GM23338 (cell line): ENCODE results near the gene SLC16A5.
"Not testable (repeated sequence)": the region's sequence is repeated elsewhere in the genome, so short reads cannot be mapped to it uniquely, and the experiment has no call there.

Experiments
- CREB1 ChIP-seq: fragments of 250-450 bp; sonication (Bioruptor Pico); IDR thresholded peaks from 2 replicates; pipeline ENCODE4 v1.5.0; 2020; ENCODE audit warnings: low read depth, mild to moderate bottlenecking, moderate library complexity
- EZH2 ChIP-seq: fragments of 200-600 bp; sonication (generic); IDR thresholded peaks from one replicate; pipeline ENCODE4 v1.8.0; 2017; ENCODE audit warnings: antibody characterized with exemption, mild to moderate bottlenecking, low read depth; ENCODE audit not compliant: unreplicated experiment
- EZH2phosphoT487 ChIP-seq: fragments of 200-600 bp; sonication (generic); IDR thresholded peaks from one replicate; pipeline ENCODE4 v1.8.1; 2018; ENCODE audit warnings: antibody characterized with exemption; ENCODE audit not compliant: unreplicated experiment
- JUNB ChIP-seq: IDR thresholded peaks from one replicate; pipeline ENCODE4 v1.6.1; 2016; ENCODE audit warnings: antibody characterized with exemption; ENCODE audit not compliant: unreplicated experiment
- STAT1 ChIP-seq: IDR thresholded peaks from one replicate; pipeline ENCODE4 v1.6.1; 2016; ENCODE audit warnings: antibody characterized with exemption; ENCODE audit not compliant: unreplicated experiment
- TF ChIP-seq, protein P1 (sequence below), 2 experiments: fragments of 200-600 bp in 1 of 2; sonication (generic) in 1 of 2; conservative IDR thresholded peaks; 2 replicates each; pipeline versions ENCODE4 v1.5.1 to v1.6.1; 2016 to 2017; ENCODE audit warnings: antibody characterized with exemption in 2 of 2, low read depth in 2 of 2, mild to moderate bottlenecking in 2 of 2, moderate library complexity in 1 of 2

DNA sequence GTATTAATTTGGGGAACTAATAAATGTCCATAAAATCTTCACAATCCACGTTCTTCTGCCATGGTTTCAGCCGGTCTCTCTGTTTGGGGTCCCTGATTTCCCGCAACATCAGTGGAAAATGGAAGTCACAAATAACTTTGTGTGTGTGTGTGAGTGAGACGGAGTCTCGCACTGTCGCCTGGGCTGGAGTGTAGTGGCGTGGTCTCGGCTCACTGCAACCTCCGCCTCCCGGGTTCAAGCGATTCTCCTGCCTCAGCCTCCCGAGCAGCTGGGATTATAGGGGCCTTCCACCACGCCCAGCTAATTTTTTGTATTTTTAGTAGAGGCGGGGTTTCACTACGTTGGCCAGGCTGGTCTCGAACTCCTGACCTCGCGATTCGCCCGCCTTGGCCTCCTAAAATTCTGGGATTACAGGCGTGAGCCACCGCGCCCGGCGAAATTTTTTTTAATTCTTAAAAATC, 41.8 kb upstream of the SLC16A5 start:
- not testable (repeated sequence) for TF ChIP-seq CREB1, STAT1, EZH2, EZH2phosphoT487, JUNB
- TF ChIP-seq, protein P1, sequence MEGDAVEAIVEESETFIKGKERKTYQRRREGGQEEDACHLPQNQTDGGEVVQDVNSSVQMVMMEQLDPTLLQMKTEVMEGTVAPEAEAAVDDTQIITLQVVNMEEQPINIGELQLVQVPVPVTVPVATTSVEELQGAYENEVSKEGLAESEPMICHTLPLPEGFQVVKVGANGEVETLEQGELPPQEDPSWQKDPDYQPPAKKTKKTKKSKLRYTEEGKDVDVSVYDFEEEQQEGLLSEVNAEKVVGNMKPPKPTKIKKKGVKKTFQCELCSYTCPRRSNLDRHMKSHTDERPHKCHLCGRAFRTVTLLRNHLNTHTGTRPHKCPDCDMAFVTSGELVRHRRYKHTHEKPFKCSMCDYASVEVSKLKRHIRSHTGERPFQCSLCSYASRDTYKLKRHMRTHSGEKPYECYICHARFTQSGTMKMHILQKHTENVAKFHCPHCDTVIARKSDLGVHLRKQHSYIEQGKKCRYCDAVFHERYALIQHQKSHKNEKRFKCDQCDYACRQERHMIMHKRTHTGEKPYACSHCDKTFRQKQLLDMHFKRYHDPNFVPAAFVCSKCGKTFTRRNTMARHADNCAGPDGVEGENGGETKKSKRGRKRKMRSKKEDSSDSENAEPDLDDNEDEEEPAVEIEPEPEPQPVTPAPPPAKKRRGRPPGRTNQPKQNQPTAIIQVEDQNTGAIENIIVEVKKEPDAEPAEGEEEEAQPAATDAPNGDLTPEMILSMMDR (conservative IDR thresholded peaks at IDR 0.05; ENCODE audit: low read depth in 2 of 2), result not testable (repeated sequence)
